Measurements from ENCODE around the gene D2HGDH. TPM values are rescaled to one million over a fixed set of nuclear protein-coding genes. Genes with fewer than 3 reads are reported as not detected.

D2HGDH gene
- total RNA-seq, 2 donors from 2014 or later: 38.7 to 55.3 TPM

GRCh38 chr2:241690202-241690717, 44.2 kb upstream of the D2HGDH start:
- TF ChIP-seq CTCF (IDR thresholded peaks at IDR 0.05): no peak
- TF ChIP-seq POLR2A (IDR thresholded peaks at IDR 0.05): no peak
- no peak for TF ChIP-seq POLR2AphosphoS5 (IDR thresholded peaks at IDR 0.05)
- Histone ChIP-seq H3K4me3 (no peak overlapping the region), H3K27ac (no peak overlapping the region), H3K36me3 (no peaks in the 10 kb centered on the region), H3K27me3 (replicated peaks; ENCODE audit: insufficient read depth) (no peaks in the 10 kb centered on the region), H3K4me1 (replicated peaks) (peaks cover 9% of the 10 kb centered on the region), H3K9me3 (no peaks in the 10 kb centered on the region)
- 91% methylated on average over 6 of the region's 6 CpGs for WGBS
- DNase-seq (ENCODE audit: low spot score): no peak
- intact Hi-C loops (cut with DNase I): no loop called here

- 96% methylated on average over 6 of the region's 6 CpGs for WGBS
- TF ChIP-seq POLR2AphosphoS5 (IDR thresholded peaks at IDR 0.05) (no peak), CTCF (IDR thresholded peaks at IDR 0.05) (no peak), POLR2A (IDR thresholded peaks at IDR 0.05) (no peak)
- Histone ChIP-seq H3K27ac (no peak overlapping the region), H3K27me3 (replicated peaks; ENCODE audit: insufficient read depth) (no peaks in the 10 kb centered on the region), H3K9me3 (no peaks in the 10 kb centered on the region), H3K4me3 (no peak overlapping the region), H3K36me3 (no peaks in the 10 kb centered on the region), H3K4me1 (replicated peaks) (peaks cover 4% of the 10 kb centered on the region)
- no peak for DNase-seq (ENCODE audit: low spot score)
- intact Hi-C loops (cut with DNase I): no loop called here
These were observed 42.0 kb upstream of the D2HGDH start for GRCh38 chr2:241692448-241692847.

DNA sequence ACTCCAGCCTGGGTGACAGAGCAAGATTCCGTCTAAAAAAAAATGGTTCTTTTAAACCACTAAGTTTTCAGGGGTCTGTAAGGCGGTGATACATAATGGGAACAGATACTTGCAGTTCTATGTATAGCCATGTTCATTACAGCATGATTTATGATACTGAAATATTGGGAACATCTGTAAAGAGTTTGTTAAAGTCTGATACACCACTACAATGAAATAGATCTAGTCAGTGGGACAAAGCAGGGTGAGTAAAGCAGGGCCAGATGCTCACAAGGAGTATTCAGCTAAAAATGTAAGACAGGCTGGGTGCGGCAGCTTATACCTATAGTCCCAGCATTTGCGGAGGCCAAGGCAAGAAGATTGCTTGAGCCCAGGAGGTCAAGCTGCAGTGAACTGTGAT, 38.8 kb upstream of the D2HGDH start:
- no peak overlapping the region for H3K27ac ChIP-seq
- intact Hi-C loops (cut with DNase I): no loop called here
- TF ChIP-seq POLR2A (IDR thresholded peaks at IDR 0.05) (no peak), CTCF (IDR thresholded peaks at IDR 0.05) (no peak), POLR2AphosphoS5 (IDR thresholded peaks at IDR 0.05) (no peak)
- DNase-seq (ENCODE audit: low spot score): no peak
- no peaks in the 10 kb centered on the region for H3K9me3 ChIP-seq
- H3K4me1 ChIP-seq (replicated peaks): no peaks in the 10 kb centered on the region
- no peaks in the 10 kb centered on the region for H3K36me3 ChIP-seq
- 97% methylated on average over 4 of the region's 4 CpGs for WGBS
- H3K4me3 ChIP-seq: no peak overlapping the region
- no peaks in the 10 kb centered on the region for H3K27me3 ChIP-seq (replicated peaks; ENCODE audit: insufficient read depth)

DNA sequence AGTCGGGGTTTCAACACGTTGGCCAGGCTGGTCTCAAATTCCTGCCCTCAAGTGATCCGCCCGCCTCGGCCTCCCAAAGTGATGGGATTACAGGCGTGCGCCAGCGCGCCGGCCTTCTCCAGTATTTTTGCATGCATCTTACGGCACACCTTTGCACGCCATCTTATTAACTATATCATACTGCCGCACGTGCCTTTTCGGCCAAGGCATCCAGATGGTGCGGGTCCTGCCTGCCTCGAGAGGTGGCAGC, 33.4 kb upstream of the D2HGDH start:
- H3K36me3 ChIP-seq: peaks cover 0 to 2% of the 10 kb centered on the region in 2 donors
- H3K4me1 ChIP-seq (replicated peaks): peaks cover 7% of the 10 kb centered on the region
- DNase-seq (ENCODE audit: low spot score): no peak
- TF ChIP-seq POLR2AphosphoS5 (IDR thresholded peaks at IDR 0.05) (peak; percentile 79), CTCF (IDR thresholded peaks at IDR 0.05) (peak in 3 of 4 experiments; percentile 32 to 71 (median 65)), POLR2A (IDR thresholded peaks at IDR 0.05) (no peak)
- no peaks in the 10 kb centered on the region for H3K9me3 ChIP-seq
- H3K27me3 ChIP-seq (replicated peaks; ENCODE audit: insufficient read depth): no peaks in the 10 kb centered on the region
- peak overlapping the region; percentile 89 to 90 for H3K27ac ChIP-seq
- intact Hi-C loops (cut with DNase I): loop anchor here (5.0 kb wide), 1 partner anchor 181 kb away; no protein-coding TSS in a partner anchor
- H3K4me3 ChIP-seq: peak overlapping the region; percentile 92 to 96
- WGBS: 5% methylated on average over 17 of the region's 17 CpGs

GRCh38 chr2:241701399-241702154, 32.9 kb upstream of the D2HGDH start, which contains the start of gene ING5:
Gene ING5, plus strand, starts transcription at chr2:241702039. Its CDS starts 27 bp downstream, at chr2:241702066.
- Histone ChIP-seq H3K4me1 (replicated peaks) (peaks cover 7% of the 10 kb centered on the region), H3K9me3 (no peaks in the 10 kb centered on the region), H3K27me3 (replicated peaks; ENCODE audit: insufficient read depth) (no peaks in the 10 kb centered on the region), H3K4me3 (peak within 1 kb of the TSS; percentile 92 to 96), H3K27ac (peak within 1 kb of the TSS; percentile 89 to 90), H3K36me3 (peaks cover 0 to 4% of the 10 kb centered on the region in 2 donors)
- WGBS: 1% methylated on average over 16 of the region's 96 CpGs
- peak; percentile 96 for DNase-seq (ENCODE audit: low spot score)
- TF ChIP-seq POLR2A (IDR thresholded peaks at IDR 0.05) (peak; percentile 51), POLR2AphosphoS5 (IDR thresholded peaks at IDR 0.05) (peak; percentile 3), CTCF (IDR thresholded peaks at IDR 0.05) (no peak)
- intact Hi-C loops (cut with DNase I): loop anchor here (5.0 kb wide), 1 partner anchor 181 kb away; no protein-coding TSS in a partner anchor

All from prostate gland (tissue), 2 donors.